ENCODE results near the gene MIB1.

GRCh38 chr18:21820033-21820810 lies 79.6 kb downstream of the MIB1 start:
- TF ChIP-seq, protein P1, sequence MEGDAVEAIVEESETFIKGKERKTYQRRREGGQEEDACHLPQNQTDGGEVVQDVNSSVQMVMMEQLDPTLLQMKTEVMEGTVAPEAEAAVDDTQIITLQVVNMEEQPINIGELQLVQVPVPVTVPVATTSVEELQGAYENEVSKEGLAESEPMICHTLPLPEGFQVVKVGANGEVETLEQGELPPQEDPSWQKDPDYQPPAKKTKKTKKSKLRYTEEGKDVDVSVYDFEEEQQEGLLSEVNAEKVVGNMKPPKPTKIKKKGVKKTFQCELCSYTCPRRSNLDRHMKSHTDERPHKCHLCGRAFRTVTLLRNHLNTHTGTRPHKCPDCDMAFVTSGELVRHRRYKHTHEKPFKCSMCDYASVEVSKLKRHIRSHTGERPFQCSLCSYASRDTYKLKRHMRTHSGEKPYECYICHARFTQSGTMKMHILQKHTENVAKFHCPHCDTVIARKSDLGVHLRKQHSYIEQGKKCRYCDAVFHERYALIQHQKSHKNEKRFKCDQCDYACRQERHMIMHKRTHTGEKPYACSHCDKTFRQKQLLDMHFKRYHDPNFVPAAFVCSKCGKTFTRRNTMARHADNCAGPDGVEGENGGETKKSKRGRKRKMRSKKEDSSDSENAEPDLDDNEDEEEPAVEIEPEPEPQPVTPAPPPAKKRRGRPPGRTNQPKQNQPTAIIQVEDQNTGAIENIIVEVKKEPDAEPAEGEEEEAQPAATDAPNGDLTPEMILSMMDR (IDR thresholded peaks at IDR 0.05), result peak; percentile 20 to 61 (median 32)
- TF ChIP-seq POLR2A (IDR thresholded peaks at IDR 0.05), result no peak
